ENCODE results near the gene DYNC1H1. TPM values are rescaled to one million over a fixed set of nuclear protein-coding genes. Genes with fewer than 3 reads are reported as not detected.
A peak's percentile ranks its signal among the peaks of the same experiment; 100 is the strongest.

DYNC1H1 gene
- total RNA-seq (2014; rRNA removed; shearing (Covaris generic)), result 383 and 532 TPM in 2 replicates
- polyA plus RNA-seq (2015; cell fraction: cytosol; rRNA removed), result 478 and 590 TPM in 2 replicates
- 517 and 589 TPM in 2 replicates for polyA plus RNA-seq (2015; cell fraction: nucleus; rRNA removed)

- DNase-seq (ENCODE audit: low read depth, low spot score), result peak; percentile 88
- in situ Hi-C loops (cut with HindIII; ENCODE audit: low pct_unique_long_range_greater_than_20kb, low sequenced_read_pairs), result no loop called here
Observed at GRCh38 chr14:101964297-101965180, at the start of gene DYNC1H1. DYNC1H1 (plus strand) TSS chr14:101964573; CDS start chr14:101964692, 119 bp downstream.

GRCh38 chr14:101915871-101916815, 48.2 kb upstream of the DYNC1H1 start:
- in situ Hi-C loops (cut with HindIII; ENCODE audit: low pct_unique_long_range_greater_than_20kb, low sequenced_read_pairs), result no loop called here
- DNase-seq (ENCODE audit: low read depth, low spot score), result no peak

DNA sequence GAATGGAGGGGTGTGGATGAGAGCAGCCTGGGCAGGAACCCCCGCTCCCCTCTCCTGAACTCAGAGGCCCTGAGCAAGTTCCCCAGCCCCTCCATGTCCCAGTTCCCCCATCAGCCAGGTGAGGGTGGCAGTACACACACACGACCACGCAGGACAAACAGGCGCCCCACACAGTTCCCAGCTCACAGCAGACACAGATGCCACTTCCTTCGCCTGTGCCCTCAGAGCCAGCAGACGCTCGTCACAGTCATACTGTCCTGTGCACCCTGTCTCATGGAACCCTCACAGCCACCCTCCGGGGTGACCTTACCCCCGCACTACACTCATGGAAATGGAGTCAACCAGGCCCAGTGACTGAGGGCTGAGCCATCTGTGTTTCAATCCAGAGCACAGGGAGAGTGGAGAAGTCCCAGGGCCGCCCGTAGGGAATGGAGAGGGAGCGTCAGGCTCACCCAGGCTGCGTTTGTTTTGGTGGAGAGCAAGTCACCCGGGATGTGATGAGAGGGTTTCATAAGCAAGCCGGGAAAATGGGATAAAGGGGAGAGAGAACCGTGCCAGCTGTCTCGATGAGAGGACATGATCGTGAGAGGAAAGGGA, 47.5 kb upstream of the DYNC1H1 start:
- no peak for DNase-seq (ENCODE audit: low read depth, low spot score)
- in situ Hi-C loops (cut with HindIII; ENCODE audit: low pct_unique_long_range_greater_than_20kb, low sequenced_read_pairs), result no loop called here

GRCh38 chr14:101917413-101918017, 46.9 kb upstream of the DYNC1H1 start:
- in situ Hi-C loops (cut with HindIII; ENCODE audit: low pct_unique_long_range_greater_than_20kb, low sequenced_read_pairs), result no loop called here
- DNase-seq (ENCODE audit: low read depth, low spot score), result no peak

GRCh38 chr14:101918065-101918989, 46.0 kb upstream of the DYNC1H1 start:
- in situ Hi-C loops (cut with HindIII; ENCODE audit: low pct_unique_long_range_greater_than_20kb, low sequenced_read_pairs), result no loop called here
- no peak for DNase-seq (ENCODE audit: low read depth, low spot score)

GRCh38 chr14:101920271-101920670, 44.1 kb upstream of the DYNC1H1 start:
- in situ Hi-C loops (cut with HindIII; ENCODE audit: low pct_unique_long_range_greater_than_20kb, low sequenced_read_pairs), result no loop called here
- DNase-seq (ENCODE audit: low read depth, low spot score), result no peak

GRCh38 chr14:101922866-101923265, 41.5 kb upstream of the DYNC1H1 start:
- no peak for DNase-seq (ENCODE audit: low read depth, low spot score)
- in situ Hi-C loops (cut with HindIII; ENCODE audit: low pct_unique_long_range_greater_than_20kb, low sequenced_read_pairs), result no loop called here

- no peak for DNase-seq (ENCODE audit: low read depth, low spot score)
- in situ Hi-C loops (cut with HindIII; ENCODE audit: low pct_unique_long_range_greater_than_20kb, low sequenced_read_pairs), result no loop called here
Observed at GRCh38 chr14:101925152-101925551, 39.2 kb upstream of the DYNC1H1 start.

- in situ Hi-C loops (cut with HindIII; ENCODE audit: low pct_unique_long_range_greater_than_20kb, low sequenced_read_pairs), result no loop called here
- no peak for DNase-seq (ENCODE audit: low read depth, low spot score)
Observed at GRCh38 chr14:101926085-101926484, 38.3 kb upstream of the DYNC1H1 start.

GRCh38 chr14:101926620-101927019, 37.8 kb upstream of the DYNC1H1 start:
- no peak for DNase-seq (ENCODE audit: low read depth, low spot score)
- in situ Hi-C loops (cut with HindIII; ENCODE audit: low pct_unique_long_range_greater_than_20kb, low sequenced_read_pairs), result no loop called here

DNA sequence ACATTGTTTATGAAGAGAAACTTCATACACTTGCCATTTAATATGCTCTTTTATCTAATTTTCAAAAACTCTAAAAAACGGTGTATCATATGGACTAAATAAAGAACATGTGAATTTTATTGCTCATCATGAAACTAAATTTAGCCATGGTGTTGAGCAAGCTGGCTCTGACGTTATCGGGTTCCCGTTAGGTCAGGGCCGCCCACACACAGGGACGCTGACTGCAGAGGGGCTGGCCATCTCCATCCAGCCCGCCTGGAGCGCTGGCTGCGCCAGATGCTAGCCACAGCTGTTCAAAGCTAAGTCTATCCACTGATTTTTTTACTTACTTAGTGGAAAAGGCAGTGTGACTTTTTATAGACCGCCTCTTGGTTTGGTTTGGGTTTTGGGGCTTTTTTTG, 36.5 kb upstream of the DYNC1H1 start:
- in situ Hi-C loops (cut with HindIII; ENCODE audit: low pct_unique_long_range_greater_than_20kb, low sequenced_read_pairs), result no loop called here
- DNase-seq (ENCODE audit: low read depth, low spot score), result peak; percentile 49

DNA sequence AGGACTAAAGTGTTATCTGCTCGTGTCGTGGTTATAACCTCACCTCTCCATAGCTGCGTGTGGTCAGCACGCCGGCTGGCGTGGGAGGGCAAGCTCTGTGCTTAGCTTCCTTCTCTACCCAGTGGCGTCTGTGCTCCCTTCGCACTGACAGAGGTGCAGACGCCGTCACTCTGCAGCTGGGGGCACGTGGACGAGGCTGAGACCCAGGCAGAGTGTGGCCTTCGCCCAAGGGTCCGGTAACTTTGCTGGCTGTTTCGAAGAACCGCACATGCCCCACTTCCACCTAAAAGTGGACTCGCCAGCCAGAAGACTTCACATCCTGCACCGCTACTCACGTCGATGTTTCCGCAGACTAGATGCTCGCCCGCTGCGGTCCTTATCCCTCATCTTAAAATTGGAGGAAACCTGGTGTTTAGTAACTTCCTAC, 35.9 kb upstream of the DYNC1H1 start:
- in situ Hi-C loops (cut with HindIII; ENCODE audit: low pct_unique_long_range_greater_than_20kb, low sequenced_read_pairs), result no loop called here
- no peak for DNase-seq (ENCODE audit: low read depth, low spot score)

DNA sequence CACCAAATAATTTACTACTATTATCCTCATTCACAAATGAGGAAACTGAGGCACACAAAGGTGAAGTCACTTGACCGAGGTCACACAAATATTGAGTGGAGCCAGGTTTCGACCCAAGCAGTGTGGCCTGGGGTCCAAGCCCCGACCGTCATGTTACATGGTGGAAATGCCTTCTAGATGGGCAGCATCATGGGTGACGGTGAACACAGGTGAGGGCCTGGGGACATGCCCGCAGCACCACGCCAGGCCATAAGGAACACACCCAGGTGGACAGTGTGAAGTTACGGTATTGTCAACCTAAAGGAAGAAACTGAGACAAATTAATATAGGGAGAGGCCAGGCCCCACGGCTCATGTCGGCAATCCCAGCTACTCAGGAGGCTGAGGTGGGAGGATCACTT, 35.3 kb upstream of the DYNC1H1 start:
- no peak for DNase-seq (ENCODE audit: low read depth, low spot score)
- in situ Hi-C loops (cut with HindIII; ENCODE audit: low pct_unique_long_range_greater_than_20kb, low sequenced_read_pairs), result no loop called here

GRCh38 chr14:101929946-101930345, 34.4 kb upstream of the DYNC1H1 start:
- in situ Hi-C loops (cut with HindIII; ENCODE audit: low pct_unique_long_range_greater_than_20kb, low sequenced_read_pairs), result no loop called here
- DNase-seq (ENCODE audit: low read depth, low spot score), result no peak

- peak; percentile 69 for DNase-seq (ENCODE audit: low read depth, low spot score)
- in situ Hi-C loops (cut with HindIII; ENCODE audit: low pct_unique_long_range_greater_than_20kb, low sequenced_read_pairs), result no loop called here
Observed at GRCh38 chr14:101932673-101933072, 31.7 kb upstream of the DYNC1H1 start.

- no peak for DNase-seq (ENCODE audit: low read depth, low spot score)
- in situ Hi-C loops (cut with HindIII; ENCODE audit: low pct_unique_long_range_greater_than_20kb, low sequenced_read_pairs), result no loop called here
Observed at GRCh38 chr14:101933209-101933608, 31.2 kb upstream of the DYNC1H1 start.

Data from SK-MEL-5 (cell line).